ENCODE data around the gene EID2B.

Gene EID2B

GRCh38 chr19:39506944-39507714 is 25.5 kb downstream of the EID2B start (continued):
- no peak for TF ChIP-seq HOXC10 (CRISPR knock-in tag; IDR thresholded peaks at IDR 0.05)
- no peak for TF ChIP-seq ZFP41 (tag by site-specific recombination; IDR thresholded peaks at IDR 0.05; ENCODE audit: borderline replicate concordance)
- no peak for TF ChIP-seq BCL11A (tag by site-specific recombination; IDR thresholded peaks at IDR 0.05; ENCODE audit: low read depth)
- peak; percentile 100 for TF ChIP-seq ZNF777 (tag by site-specific recombination; IDR thresholded peaks at IDR 0.05; ENCODE audit: borderline replicate concordance)
- TF ChIP-seq ZNF488 (tag by site-specific recombination; IDR thresholded peaks at IDR 0.05) = no peak
- no peak; the same call in 1 of the 2 replicates for TF ChIP-seq ZNF391 (tag by site-specific recombination; IDR thresholded peaks at IDR 0.05; ENCODE audit: borderline replicate concordance, low read depth)
- no peak for TF ChIP-seq ZNF394 (tag by site-specific recombination; IDR thresholded peaks at IDR 0.05; ENCODE audit: borderline replicate concordance)
- TF ChIP-seq ZNF121 (tag by site-specific recombination; IDR thresholded peaks at IDR 0.05) = no peak
- TF ChIP-seq ATF2 (tag by site-specific recombination; IDR thresholded peaks at IDR 0.05; ENCODE audit: low read depth) = no peak
- TF ChIP-seq ZNF146 (tag by site-specific recombination; IDR thresholded peaks at IDR 0.05) = no peak
- TF ChIP-seq ZNF248 (tag by site-specific recombination; IDR thresholded peaks at IDR 0.05) = no peak
- peak; percentile 43; the same call in 1 of the 2 replicates for TF ChIP-seq ZSCAN16 (tag by site-specific recombination; IDR thresholded peaks at IDR 0.05)
- TF ChIP-seq ZNF423 (tag by site-specific recombination; IDR thresholded peaks at IDR 0.05) = no peak
- TF ChIP-seq ZNF280C (tag by site-specific recombination; IDR thresholded peaks at IDR 0.05) = no peak; the same call in none of the 2 replicates
- peak; percentile 28; the same call in 1 of the 2 replicates for TF ChIP-seq MZF1 (tag by site-specific recombination; IDR thresholded peaks at IDR 0.05; ENCODE audit: borderline replicate concordance)
- TF ChIP-seq ZNF26 (tag by site-specific recombination; IDR thresholded peaks at IDR 0.05) = no peak
- no peak for TF ChIP-seq ZNF292 (tag by site-specific recombination; IDR thresholded peaks at IDR 0.05; ENCODE audit: borderline replicate concordance, low read depth)
- TF ChIP-seq ZBTB17 (tag by site-specific recombination; IDR thresholded peaks at IDR 0.05) = peak; percentile 15; the same call in 1 of the 2 replicates
- peak; percentile 72 for TF ChIP-seq KLF16 (tag by site-specific recombination; IDR thresholded peaks at IDR 0.05)
- no peak for TF ChIP-seq ZNF555 (tag by site-specific recombination; conservative IDR thresholded peaks at IDR 0.05)
- peak; percentile 33; the same call in 1 of the 2 replicates for TF ChIP-seq SP2 (tag by site-specific recombination; IDR thresholded peaks at IDR 0.05)
- TF ChIP-seq ZNF280D (tag by site-specific recombination; IDR thresholded peaks at IDR 0.05) = no peak
- no peak for TF ChIP-seq ZNF776 (tag by site-specific recombination; IDR thresholded peaks at IDR 0.05; ENCODE audit: borderline replicate concordance)
- TF ChIP-seq ZNF501 (tag by site-specific recombination; IDR thresholded peaks at IDR 0.05) = peak; percentile 89
- TF ChIP-seq SP7 (tag by site-specific recombination; IDR thresholded peaks at IDR 0.05) = peak; percentile 65; the same call in 1 of the 2 replicates
- TF ChIP-seq ZBTB44 (tag by site-specific recombination; IDR thresholded peaks at IDR 0.05) = peak; percentile 70
- TF ChIP-seq ZNF112 (tag by site-specific recombination; IDR thresholded peaks at IDR 0.05) = no peak
- TF ChIP-seq ZNF76 (tag by site-specific recombination; IDR thresholded peaks at IDR 0.05; ENCODE audit: borderline replicate concordance, low read depth) = peak; percentile 81; the same call in 1 of the 2 replicates
- peak; percentile 65 for TF ChIP-seq SCRT2 (tag by site-specific recombination; IDR thresholded peaks at IDR 0.05)
